IPS-18a (cell line): ENCODE measurements around the gene ACOX3.

ENCODE experiments used
- H3K27ac ChIP-seq: one replicate; pipeline ENCODE4 v1.5.1; 2013; ENCODE audit warnings: low read length
- H3K27me3 ChIP-seq: one replicate; pipeline ENCODE4 v1.6.1; 2013; ENCODE audit warnings: mild to moderate bottlenecking, low read length; ENCODE audit not compliant: control insufficient read depth, insufficient read depth
- H3K36me3 ChIP-seq: one replicate; pipeline ENCODE4 v1.6.1; 2013; ENCODE audit warnings: low read depth, low read length; ENCODE audit not compliant: control insufficient read depth
- H3K4me1 ChIP-seq: one replicate; pipeline ENCODE4 v1.6.1; 2013; ENCODE audit warnings: low read depth, low read length; ENCODE audit not compliant: control insufficient read depth
- H3K4me3 ChIP-seq: one replicate; pipeline ENCODE4 v1.5.1; 2013; ENCODE audit warnings: low read length
- H3K9ac ChIP-seq: one replicate; pipeline ENCODE4 v1.6.1; 2013; ENCODE audit warnings: mild to moderate bottlenecking, low read length, moderate library complexity
- H3K9me3 ChIP-seq: one replicate; pipeline ENCODE4 v1.6.1; 2013; ENCODE audit warnings: low read depth, low read length; ENCODE audit not compliant: control insufficient read depth

ACOX3 gene

DNA sequence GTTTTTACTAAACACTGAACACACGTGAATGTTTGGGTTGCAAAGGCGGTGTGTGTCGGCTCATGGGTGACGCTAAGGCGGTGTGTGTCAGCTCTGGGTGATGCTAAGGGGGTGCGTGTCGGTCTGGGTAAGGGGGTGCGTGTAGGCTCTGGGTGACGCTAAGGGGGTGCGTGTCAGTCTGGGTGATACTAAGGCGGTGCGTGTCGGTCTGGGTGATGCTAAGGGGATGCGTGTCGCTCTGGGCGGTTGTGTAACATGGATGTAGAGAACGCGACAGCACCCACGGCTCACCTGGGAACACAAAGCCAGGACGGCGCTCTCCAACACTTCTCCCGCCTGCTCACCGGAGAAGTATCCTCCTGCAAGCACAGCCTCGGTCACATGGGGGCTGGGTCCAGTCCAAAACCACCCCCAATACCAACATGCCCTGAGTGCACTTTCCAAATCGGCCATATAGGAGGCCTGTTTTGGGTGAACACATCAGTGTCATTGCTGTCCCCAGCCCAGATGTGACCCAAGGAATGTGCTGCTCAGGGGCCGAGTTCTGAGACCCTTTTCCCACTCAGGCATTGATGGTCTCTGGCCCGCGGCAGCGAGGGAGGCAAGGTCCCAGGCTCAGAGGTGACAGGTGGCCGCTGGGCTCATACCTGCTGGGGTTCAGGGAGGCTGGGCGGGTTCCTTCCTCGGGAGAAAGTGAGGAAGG lies 67.1 kb downstream of the ACOX3 start:
- Histone ChIP-seq H3K9ac (no peak overlapping the region), H3K9me3 (no peaks in the 10 kb centered on the region), H3K4me1 (no peaks in the 10 kb centered on the region), H3K27me3 (no peaks in the 10 kb centered on the region), H3K4me3 (no peak overlapping the region), H3K27ac (no peak overlapping the region), H3K36me3 (no peaks in the 10 kb centered on the region)

DNA sequence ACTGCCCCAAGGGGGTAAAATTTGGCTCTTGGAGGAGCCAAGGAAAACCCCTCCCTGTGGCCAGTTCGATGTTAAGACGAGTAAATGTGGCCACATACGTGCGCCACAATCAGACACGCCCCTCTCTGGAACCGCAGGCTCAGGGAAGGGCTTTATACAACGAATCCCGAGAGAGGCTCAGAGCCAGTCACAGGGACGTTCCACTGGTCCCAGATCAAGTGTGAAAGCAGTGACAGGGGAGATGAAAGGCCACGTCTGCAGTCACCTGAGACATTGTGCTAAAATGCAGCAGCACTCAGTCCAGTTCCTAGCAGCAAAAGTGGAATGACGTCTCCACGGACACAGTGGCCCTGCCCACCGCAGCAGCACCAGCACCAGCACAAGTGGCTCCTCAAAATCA lies 68.0 kb downstream of the ACOX3 start:
- Histone ChIP-seq H3K27ac (no peak overlapping the region), H3K9ac (no peak overlapping the region), H3K4me1 (no peaks in the 10 kb centered on the region), H3K27me3 (no peaks in the 10 kb centered on the region), H3K9me3 (no peaks in the 10 kb centered on the region), H3K4me3 (no peak overlapping the region), H3K36me3 (no peaks in the 10 kb centered on the region)

DNA sequence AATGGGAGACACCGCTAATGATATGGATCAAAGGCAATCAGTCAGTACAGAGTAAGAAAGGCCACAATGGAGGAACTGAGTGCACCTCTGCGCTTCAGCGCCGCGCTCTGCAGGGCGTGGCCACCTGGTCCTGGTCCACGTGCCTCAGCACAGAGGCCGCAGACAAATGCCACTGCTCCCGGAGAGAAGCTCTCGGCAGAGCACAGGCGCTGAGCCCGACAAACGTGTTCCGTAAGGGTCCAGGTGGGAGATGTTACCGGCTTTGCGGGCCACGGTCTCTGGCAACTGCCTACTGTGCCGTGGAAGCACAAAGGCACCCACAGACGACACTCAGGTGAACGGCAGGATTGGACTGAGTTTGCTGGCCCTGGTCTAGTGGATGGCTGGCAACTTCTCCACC lies 68.9 kb downstream of the ACOX3 start:
- no peaks in the 10 kb centered on the region for H3K27me3 ChIP-seq
- H3K9me3 ChIP-seq, result no peaks in the 10 kb centered on the region
- no peak overlapping the region for H3K4me3 ChIP-seq
- H3K27ac ChIP-seq, result no peak overlapping the region
- no peak overlapping the region for H3K9ac ChIP-seq
- no peaks in the 10 kb centered on the region for H3K36me3 ChIP-seq
- H3K4me1 ChIP-seq, result no peaks in the 10 kb centered on the region

DNA sequence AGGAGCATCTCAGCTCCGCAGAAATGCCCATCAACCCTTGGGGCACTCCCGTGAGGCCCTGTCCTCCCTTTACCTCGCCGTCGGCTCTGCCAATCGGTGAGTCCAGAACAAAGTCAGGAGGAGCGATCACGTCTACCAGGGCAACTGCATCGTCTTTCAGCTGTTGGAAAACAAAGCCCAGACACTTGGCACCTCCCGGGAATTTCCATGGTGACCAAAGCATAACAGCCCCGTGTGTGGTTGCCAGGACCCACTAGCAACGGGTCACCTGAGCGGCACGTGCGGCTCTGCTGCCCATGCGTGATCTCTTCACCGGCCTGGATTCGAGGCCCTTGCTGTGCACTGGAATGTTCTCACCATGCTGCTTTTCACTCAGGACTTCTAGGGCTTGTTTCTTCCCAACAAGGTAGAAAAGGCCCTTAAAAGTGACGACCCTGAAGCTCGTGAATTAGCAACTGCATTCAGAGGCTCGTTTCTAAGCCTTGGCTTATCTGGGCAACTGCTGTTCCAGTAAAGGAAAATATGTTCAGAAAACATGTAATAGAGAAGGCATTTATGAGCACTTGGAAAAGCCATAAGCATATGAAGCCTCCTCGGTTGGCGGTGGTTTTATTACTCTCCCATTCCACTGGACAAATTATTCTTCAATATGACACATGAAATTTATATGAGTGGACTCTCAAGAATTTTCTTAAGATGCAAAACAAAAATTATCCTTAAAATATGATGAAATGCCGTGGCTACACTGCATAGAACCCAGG lies 69.5 kb downstream of the ACOX3 start:
- no peak overlapping the region for H3K27ac ChIP-seq
- no peak overlapping the region for H3K4me3 ChIP-seq
- H3K9ac ChIP-seq, result no peak overlapping the region
- H3K36me3 ChIP-seq, result no peaks in the 10 kb centered on the region
- no peaks in the 10 kb centered on the region for H3K9me3 ChIP-seq
- no peaks in the 10 kb centered on the region for H3K4me1 ChIP-seq
- H3K27me3 ChIP-seq, result no peaks in the 10 kb centered on the region

DNA sequence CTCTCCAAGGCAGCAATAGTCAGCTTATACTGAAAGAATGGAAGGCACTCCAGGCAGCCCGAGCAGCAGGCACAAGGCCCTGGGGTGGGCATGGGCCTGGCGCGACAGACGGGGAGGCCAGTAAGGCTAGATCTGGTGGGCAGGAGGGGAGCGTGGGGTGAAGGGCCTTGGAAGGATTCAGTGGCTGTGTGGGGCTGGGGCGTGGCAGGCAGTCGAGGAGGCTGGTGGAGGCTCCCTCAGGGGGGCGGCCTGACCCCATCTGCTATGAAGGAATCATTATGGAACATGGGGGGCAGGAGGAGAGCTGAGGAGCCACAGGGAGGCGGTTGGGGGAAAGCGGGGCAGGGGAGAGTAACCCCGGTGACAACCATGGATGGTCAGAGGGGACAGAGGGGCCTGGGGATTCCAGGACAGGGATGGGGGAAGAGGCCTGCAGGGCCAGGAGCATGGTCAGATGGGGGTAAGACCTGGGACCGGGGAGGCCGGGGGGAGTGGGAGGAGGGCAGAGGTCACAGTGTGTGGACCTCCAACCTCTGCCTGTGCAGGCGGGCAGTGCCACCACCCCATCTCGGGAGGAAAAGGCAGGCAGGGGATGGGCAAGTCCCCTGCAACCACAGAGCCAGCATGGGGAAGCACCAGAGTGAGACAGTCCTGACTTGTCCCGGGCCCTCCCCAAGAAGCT lies 70.3 kb downstream of the ACOX3 start:
- no peaks in the 10 kb centered on the region for H3K36me3 ChIP-seq
- H3K4me3 ChIP-seq, result no peak overlapping the region
- H3K9me3 ChIP-seq, result no peaks in the 10 kb centered on the region
- no peaks in the 10 kb centered on the region for H3K27me3 ChIP-seq
- H3K9ac ChIP-seq, result no peak overlapping the region
- no peaks in the 10 kb centered on the region for H3K4me1 ChIP-seq
- H3K27ac ChIP-seq, result no peak overlapping the region

DNA sequence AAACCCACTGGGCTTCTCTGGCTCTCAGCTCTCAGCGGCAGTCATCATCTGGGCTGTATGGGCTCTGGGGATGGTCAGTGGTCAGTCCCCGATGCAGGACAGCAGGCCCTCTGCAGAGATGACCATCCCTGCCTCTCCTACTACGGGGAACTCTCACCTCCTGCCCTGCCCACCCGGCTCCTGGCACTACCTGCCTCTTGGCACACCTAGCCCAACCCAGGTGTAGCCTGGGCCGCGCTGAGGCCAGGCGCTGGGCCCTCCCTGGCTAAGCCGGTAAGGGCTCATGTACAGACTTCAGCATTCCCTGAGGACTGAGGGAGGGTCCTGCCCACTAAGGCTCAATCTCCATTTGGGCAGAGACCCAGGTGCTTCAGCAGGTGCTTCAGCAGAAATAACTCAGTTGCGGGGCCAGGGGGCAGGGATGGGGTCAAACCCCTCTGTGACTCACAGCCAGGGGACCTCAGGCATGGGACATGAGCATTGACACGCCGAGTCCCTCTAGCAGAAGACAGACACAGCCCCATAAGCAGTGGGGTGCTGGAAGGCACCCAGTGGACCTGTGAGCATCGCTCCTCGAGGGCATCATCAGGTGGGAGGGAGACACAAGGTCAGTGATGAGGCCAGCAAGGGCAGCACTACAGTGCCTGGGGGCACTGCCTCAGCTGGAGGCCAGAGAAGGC lies 71.0 kb downstream of the ACOX3 start:
- Histone ChIP-seq H3K9ac (no peak overlapping the region), H3K9me3 (no peaks in the 10 kb centered on the region), H3K4me3 (no peak overlapping the region), H3K27me3 (no peaks in the 10 kb centered on the region), H3K4me1 (no peaks in the 10 kb centered on the region), H3K36me3 (no peaks in the 10 kb centered on the region), H3K27ac (no peak overlapping the region)

DNA sequence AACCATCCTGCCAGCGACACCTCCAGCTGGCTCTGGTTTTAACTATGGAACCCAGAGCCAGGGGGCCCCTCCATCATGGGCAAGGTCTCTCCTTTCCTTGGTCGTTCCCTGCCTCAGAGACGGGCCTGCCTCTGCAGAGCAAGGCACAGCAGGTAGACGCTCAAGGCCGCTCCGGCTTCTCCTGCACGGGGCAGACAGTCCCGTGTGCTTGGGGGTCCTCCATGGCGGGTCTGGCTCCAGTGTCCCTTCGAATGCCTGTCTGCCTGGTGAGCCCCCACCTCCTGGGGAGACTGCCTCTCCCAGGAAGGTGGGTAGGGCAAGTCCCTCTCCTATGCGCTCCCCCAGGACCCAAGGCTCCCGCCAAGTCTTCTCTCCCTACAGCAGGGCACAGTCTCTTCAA lies 71.5 kb downstream of the ACOX3 start:
- Histone ChIP-seq H3K9me3 (no peaks in the 10 kb centered on the region), H3K36me3 (no peaks in the 10 kb centered on the region), H3K4me3 (no peak overlapping the region), H3K27ac (no peak overlapping the region), H3K27me3 (no peaks in the 10 kb centered on the region), H3K4me1 (no peaks in the 10 kb centered on the region), H3K9ac (no peak overlapping the region)

DNA sequence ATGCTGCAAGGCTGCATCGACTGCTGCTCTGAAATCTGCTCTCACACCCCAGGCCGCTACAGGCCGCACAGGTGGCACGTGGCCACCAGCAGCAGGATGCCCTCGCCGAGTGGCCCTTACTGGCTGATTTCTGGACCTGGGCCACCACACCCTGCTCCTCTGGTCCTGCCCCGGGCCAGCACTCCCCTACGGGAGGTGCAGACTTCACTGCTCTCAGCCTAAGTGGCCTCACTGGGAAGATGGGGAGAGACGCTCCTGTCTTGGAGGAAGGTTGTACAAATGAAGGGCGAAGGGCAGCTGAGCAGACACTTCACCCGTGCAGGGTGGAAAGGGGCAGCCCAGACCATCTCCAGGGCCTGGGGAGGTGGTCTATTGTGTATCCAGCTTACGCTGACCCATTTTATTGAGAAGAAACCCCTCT lies 72.5 kb downstream of the ACOX3 start:
- Histone ChIP-seq H3K4me3 (no peak overlapping the region), H3K9ac (no peak overlapping the region), H3K27me3 (no peaks in the 10 kb centered on the region), H3K36me3 (no peaks in the 10 kb centered on the region), H3K9me3 (no peaks in the 10 kb centered on the region), H3K4me1 (no peaks in the 10 kb centered on the region), H3K27ac (no peak overlapping the region)

DNA sequence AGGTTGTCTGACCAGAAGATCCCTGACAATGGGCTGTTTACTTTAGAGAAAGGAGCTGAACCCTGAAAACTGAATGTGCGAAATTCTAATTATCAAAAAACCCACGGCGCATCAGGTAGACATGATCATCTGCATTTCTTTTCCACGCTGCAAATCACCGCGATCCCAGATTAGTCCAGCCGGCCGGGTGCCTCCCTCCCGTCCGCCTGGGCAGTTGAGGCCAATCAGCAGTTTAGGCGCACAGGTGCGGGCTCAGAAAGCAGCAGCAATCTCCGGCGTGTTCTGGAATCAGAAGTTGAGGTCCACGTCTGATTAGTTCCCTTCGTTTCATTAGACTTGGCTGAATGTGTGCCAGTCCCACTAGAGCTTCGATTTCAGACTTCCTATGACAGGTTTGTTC lies 73.9 kb downstream of the ACOX3 start:
- Histone ChIP-seq H3K9ac (no peak overlapping the region), H3K36me3 (no peaks in the 10 kb centered on the region)

DNA sequence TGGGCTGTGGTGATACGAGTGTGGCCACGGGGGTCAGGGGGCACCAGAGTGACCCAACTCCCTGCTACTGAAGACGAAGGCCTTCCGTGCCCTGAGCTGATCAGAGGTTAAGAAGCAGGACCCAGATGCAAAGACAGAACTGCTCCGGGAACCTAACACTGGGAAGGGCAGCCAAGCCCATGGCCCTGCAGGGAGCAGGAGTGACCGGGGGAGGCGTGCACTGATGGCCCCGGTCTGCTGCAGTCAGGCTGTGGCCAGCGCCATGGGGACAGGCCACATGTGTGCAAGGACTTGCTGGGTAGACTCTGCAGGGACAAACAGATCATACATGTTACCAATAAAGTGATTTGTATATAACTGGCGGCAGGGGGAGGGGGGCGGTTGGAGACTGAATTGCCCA lies 74.6 kb downstream of the ACOX3 start:
- Histone ChIP-seq H3K27ac (no peak overlapping the region), H3K36me3 (no peaks in the 10 kb centered on the region), H3K9ac (no peak overlapping the region), H3K9me3 (peaks cover 8% of the 10 kb centered on the region), H3K4me3 (no peak overlapping the region), H3K27me3 (no peaks in the 10 kb centered on the region), H3K4me1 (no peaks in the 10 kb centered on the region)

More for the DNA sequence above, 73.9 kb downstream of the ACOX3 start:
- H3K9me3 ChIP-seq, result peaks cover 5% of the 10 kb centered on the region
- H3K27ac ChIP-seq, result no peak overlapping the region
- no peaks in the 10 kb centered on the region for H3K4me1 ChIP-seq
- no peak overlapping the region for H3K4me3 ChIP-seq
- no peaks in the 10 kb centered on the region for H3K27me3 ChIP-seq

DNA sequence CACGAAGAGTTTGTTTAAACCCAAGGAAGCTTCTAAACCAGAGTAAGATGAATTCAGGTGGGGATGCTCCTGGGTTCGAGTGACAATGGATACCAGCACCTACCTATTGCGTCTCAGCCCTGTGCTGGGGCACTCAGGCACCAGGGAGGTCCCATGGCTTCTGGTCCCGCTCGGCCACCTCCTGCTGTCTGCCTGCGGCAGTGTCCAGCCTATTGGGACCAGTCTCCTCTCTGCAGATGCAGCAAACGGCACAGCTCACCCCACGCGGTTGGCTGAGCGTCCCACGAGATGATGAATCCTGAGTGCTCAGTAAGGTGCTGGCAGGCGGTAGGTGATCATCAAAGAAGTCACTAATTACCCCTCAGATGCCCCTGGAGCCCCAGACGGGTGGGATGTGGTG lies 75.2 kb downstream of the ACOX3 start:
- H3K36me3 ChIP-seq, result no peaks in the 10 kb centered on the region
- H3K4me1 ChIP-seq, result no peaks in the 10 kb centered on the region
- peaks cover 3% of the 10 kb centered on the region for H3K27me3 ChIP-seq
- H3K9me3 ChIP-seq, result peaks cover 8% of the 10 kb centered on the region
- no peak overlapping the region for H3K9ac ChIP-seq
- no peak overlapping the region for H3K4me3 ChIP-seq
- no peak overlapping the region for H3K27ac ChIP-seq
